Neutrophil (primary cell): ENCODE measurements around the gene PIGX.

Experiments
- H3K27ac ChIP-seq: fragments of 200-600 bp; sonication (generic); 2 replicates; pipeline ENCODE4 v1.5.1; 2016; ENCODE audit warnings: mild to moderate bottlenecking, moderate library complexity
- H3K27me3 ChIP-seq: fragments of 200-600 bp; sonication (generic); 2 replicates; pipeline ENCODE4 v1.6.0; 2016; ENCODE audit warnings: mild to moderate bottlenecking
- H3K36me3 ChIP-seq: fragments of 200-600 bp; sonication (generic); 2 replicates; pipeline ENCODE4 v1.5.1; 2017
- H3K4me1 ChIP-seq, 2 experiments: fragments of 200-600 bp in 1 of 2; sonication (generic) in 1 of 2; 1 replicate in 1 of 2; 2 replicates in 1 of 2; pipeline versions ENCODE4 v1.5.1 to v1.6.1; 2013 to 2016; ENCODE audit warnings: low read depth in 1 of 2, low read length in 1 of 2, mild to moderate bottlenecking in 1 of 2, moderate library complexity in 1 of 2; ENCODE audit not compliant: control insufficient read depth in 1 of 2, insufficient read depth in 1 of 2
- H3K4me3 ChIP-seq, 2 experiments: fragments of 200-600 bp in 1 of 2; sonication (generic) in 1 of 2; 1 replicate in 1 of 2; 2 replicates in 1 of 2; pipeline ENCODE4 v1.5.1; 2013 to 2016; ENCODE audit warnings: low read depth in 1 of 2, low read length in 1 of 2, mild to moderate bottlenecking in 1 of 2, moderate library complexity in 1 of 2
- H3K9me3 ChIP-seq: fragments of 200-600 bp; sonication (generic); 2 replicates; pipeline ENCODE4 v1.5.1; 2016
- CTCF ChIP-seq: fragments of 200-600 bp; sonication (generic); IDR thresholded peaks from 2 replicates; pipeline ENCODE4 v1.5.1; 2016; ENCODE audit warnings: antibody characterized with exemption

PIGX gene

GRCh38 chr3:196711838-196712513 lies at the start of gene PIGX, which contains the start of gene CEP19:
PIGX (plus strand) TSS chr3:196712377.
CEP19 (minus strand) TSS chr3:196712250; CDS start chr3:196708657, 3,593 bp downstream.
- Histone ChIP-seq H3K27ac (peak within 1 kb of the TSS; percentile 96), H3K9me3 (no peaks in the 10 kb centered on the region), H3K4me3 (peak within 1 kb of the TSS; percentile 82 to 90), H3K4me1 (peaks cover 42 to 49% of the 10 kb centered on the region in 2 experiments), H3K27me3 (no peaks in the 10 kb centered on the region), H3K36me3 (peaks cover 10% of the 10 kb centered on the region)
- TF ChIP-seq CTCF: peak; percentile 58

- no peak overlapping the region for H3K4me3 ChIP-seq
- H3K27me3 ChIP-seq: no peaks in the 10 kb centered on the region
- no peak for TF ChIP-seq CTCF
- H3K4me1 ChIP-seq: peaks cover 0 to 6% of the 10 kb centered on the region in 2 experiments
- H3K9me3 ChIP-seq: no peaks in the 10 kb centered on the region
- peaks cover 41% of the 10 kb centered on the region for H3K36me3 ChIP-seq
- H3K27ac ChIP-seq: no peak overlapping the region
Observed at GRCh38 chr3:196662711-196663571, 49.2 kb upstream of the PIGX start.

GRCh38 chr3:196666001-196666867 lies 45.9 kb upstream of the PIGX start:
- Histone ChIP-seq H3K4me3 (no peak overlapping the region), H3K9me3 (no peaks in the 10 kb centered on the region), H3K27ac (no peak overlapping the region), H3K36me3 (peaks cover 12% of the 10 kb centered on the region), H3K4me1 (peaks cover 7 to 15% of the 10 kb centered on the region in 2 experiments), H3K27me3 (no peaks in the 10 kb centered on the region)
- TF ChIP-seq CTCF: no peak

- H3K27me3 ChIP-seq: no peaks in the 10 kb centered on the region
- peaks cover 7 to 15% of the 10 kb centered on the region in 2 experiments for H3K4me1 ChIP-seq
- H3K27ac ChIP-seq: peak overlapping the region; percentile 54
- H3K9me3 ChIP-seq: no peaks in the 10 kb centered on the region
- H3K36me3 ChIP-seq: peaks cover 2% of the 10 kb centered on the region
- no peak overlapping the region for H3K4me3 ChIP-seq
- TF ChIP-seq CTCF: no peak
Observed at GRCh38 chr3:196667056-196667825, 44.9 kb upstream of the PIGX start.
